ENCODE data around the gene EXD3.

The EXD3 gene

DNA sequence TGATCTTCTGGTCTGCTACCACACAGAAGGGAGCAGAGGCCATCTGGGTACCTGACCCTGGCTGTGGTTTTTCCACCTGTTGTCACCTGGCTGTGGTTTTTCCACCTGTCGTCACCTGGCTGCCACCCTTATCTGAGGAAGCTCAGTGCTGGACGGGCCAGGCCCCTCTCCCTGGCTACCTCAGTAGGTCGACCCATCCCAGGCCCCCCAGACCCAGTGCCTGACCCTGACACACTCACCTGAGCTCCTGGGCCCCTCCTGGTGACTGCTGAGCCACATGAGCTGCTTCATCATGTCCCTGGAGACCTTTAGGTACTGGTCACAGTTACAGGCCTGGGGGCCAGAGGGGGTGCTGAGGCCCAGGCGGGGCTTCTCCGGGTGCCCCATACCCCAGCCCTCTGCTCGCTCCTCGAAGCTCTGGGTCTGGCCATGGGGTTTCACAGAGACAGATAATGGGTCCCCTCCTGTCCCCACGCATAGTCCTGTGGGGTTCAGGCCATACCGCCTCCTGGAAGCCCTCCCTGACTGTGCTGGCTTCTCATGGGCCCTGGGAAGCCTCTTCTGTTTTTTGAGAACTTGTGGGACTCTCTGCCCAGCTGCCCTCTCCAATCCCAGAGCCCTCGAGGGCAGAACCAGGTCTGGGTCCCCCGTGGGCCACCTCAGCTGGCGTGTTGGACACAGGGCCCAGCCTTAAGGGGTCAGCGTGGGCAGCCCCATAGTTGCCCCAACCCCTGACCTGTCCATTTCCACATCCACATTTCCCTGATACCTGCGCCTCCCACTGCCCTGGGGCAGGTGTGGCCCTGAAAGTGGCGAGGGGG lies 113.4 kb downstream of the EXD3 start:
- no peak for DNase-seq (ENCODE audit: low read depth)
- no peak overlapping the region for H3K4me3 ChIP-seq (ENCODE audit: low read length)
- TF ChIP-seq CTCF (conservative IDR thresholded peaks at IDR 0.05; ENCODE audit: low read depth, low read length): no peak

DNA sequence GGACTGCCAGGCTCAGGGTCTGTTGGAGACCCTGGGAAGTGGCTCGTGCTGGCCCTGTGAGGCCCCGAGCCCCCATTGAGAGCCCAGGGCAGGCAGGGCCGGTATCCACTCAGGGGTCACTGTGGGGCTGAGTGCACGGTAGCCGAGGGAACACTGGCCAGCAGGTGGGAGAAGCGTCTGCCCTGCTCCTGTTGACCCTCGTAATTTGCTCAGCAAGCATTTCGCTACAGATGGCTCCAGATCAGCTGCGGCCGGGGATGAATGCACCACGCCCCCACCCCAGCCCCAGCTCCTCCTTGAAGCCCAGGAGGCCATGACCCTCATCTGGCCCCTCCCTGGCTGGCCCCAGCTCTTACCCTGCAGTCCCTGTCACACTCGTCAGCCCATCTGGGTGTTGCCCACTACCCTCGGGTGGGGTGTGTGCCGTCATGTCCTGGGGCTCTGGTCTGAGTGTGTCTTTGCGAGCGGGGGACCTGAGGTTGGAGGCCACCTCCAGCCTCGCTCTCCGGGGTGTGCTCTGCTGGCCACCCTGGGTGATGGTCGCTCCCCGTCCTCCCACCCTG lies 114.8 kb downstream of the EXD3 start:
- no peak for TF ChIP-seq CTCF (conservative IDR thresholded peaks at IDR 0.05; ENCODE audit: low read depth, low read length)
- DNase-seq (ENCODE audit: low read depth): no peak
- H3K4me3 ChIP-seq (ENCODE audit: low read length): no peak overlapping the region

DNA sequence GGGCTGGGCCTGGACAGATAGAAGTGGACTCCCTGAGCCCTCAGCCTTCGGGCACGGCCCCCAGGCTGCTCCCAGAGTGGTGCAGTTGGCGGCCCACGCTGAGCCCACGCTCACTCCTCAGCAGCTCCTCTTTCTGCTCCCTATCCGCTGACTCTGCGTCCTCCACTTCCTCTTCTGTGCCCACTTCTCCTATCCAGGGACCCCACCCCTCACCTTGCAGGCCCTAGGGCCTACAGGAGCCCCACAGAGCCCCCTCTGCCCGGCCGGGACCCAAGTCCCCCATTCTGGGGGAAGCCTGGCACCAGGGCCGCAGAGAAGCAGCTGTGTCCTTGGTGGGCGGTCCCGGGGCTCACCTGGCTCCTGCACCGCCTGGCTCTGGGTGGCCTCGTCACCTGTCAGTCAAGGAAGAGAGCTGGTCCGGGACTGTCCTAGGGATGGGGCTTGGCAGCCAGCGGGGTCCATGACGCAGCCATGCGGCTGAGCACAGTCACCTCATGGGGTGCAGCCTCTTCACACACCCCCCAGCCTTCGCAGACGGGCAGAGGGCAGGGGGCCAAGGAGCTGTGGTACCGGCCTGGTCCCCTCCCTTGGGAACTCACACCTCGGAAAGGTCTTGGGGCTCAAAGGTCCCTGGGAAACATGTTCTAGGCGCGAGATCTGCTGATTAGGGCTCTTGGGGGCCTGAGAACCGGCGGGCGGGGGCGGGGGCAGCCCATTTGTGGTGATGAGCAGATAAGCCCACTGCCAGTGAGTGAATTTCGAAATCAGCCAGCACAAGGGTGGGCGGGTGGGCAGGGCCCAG lies 115.5 kb downstream of the EXD3 start:
- DNase-seq (ENCODE audit: low read depth): no peak
- H3K4me3 ChIP-seq (ENCODE audit: low read length): no peak overlapping the region
- TF ChIP-seq CTCF (conservative IDR thresholded peaks at IDR 0.05; ENCODE audit: low read depth, low read length): no peak

DNA sequence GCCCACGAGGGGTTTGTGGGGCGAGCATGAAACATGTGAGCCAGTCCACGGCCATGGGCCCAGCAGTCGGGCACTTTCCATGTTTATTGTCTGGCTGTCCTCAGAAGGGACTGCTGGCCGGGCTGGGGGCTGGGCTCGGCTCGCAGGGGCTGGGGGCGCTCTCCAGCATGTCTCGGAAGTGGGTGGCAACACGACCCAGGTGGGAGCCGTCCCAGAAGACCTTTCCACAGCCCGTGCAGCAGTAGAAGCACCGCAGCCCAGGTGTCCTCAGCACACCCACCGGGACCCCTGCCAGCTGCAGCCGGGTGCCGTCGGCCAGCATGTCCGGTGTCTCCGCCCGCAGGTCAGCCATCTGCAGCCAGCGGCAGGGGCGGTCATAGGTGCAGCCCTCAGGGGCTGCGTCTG lies 116.1 kb downstream of the EXD3 start:
- TF ChIP-seq CTCF (conservative IDR thresholded peaks at IDR 0.05; ENCODE audit: low read depth, low read length): no peak
- DNase-seq (ENCODE audit: low read depth): no peak
- no peak overlapping the region for H3K4me3 ChIP-seq (ENCODE audit: low read length)

DNA sequence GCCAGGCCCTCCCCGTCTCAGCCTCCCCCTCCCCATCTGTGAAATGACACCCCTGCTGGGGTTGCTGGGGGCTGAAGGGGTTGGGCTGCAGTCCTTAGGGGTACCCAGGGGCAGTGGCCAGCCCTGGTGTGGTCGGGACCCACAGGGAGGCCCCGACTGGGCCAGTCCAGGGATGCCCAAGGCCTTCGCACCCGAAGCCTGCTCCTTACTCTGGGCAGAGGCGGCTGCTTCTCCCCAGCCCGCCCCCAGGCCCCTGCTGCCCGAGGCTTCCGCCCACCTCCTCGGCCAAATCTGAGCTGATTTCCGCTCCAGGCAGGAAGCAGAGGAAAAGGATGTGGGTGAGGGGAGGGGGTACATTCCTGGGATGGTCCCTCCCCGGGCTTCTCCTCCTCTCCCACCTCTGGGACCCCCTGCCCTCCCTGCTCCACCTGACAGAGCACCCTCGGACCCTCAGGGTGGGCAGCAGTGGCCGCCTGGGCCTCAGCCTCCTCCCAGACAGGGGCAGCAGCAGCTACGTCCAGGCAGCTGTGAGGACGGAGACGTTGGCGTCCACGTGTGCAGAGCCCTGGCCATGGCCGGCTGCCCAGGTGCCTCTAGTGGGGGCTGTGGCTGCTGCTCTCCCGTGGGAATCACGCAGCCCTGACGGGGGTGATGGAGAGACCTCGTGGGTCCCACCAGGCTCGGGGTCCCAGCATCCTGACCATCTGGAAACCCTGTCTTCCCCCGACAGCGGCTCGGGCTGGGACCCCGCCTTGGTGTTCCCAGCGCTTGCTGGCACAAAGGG lies 116.7 kb downstream of the EXD3 start:
- no peak overlapping the region for H3K4me3 ChIP-seq (ENCODE audit: low read length)
- no peak for TF ChIP-seq CTCF (conservative IDR thresholded peaks at IDR 0.05; ENCODE audit: low read depth, low read length)
- DNase-seq (ENCODE audit: low read depth): no peak

DNA sequence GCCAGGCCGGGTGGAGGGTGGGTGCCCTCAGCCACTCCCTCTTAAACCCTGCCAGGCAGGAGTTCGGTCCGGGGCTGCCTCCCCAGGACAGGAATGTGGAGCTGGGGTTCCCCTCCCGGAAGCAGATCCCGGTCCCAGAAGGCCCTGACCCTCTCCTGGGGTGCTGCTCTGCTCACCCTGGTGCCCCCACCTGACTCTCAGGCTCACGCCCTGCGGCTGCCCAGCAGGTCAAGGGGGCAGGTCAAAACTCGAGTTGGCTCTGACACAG lies 117.2 kb downstream of the EXD3 start:
- H3K4me3 ChIP-seq (ENCODE audit: low read length): no peak overlapping the region
- no peak for DNase-seq (ENCODE audit: low read depth)
- TF ChIP-seq CTCF (conservative IDR thresholded peaks at IDR 0.05; ENCODE audit: low read depth, low read length): no peak
